ENCODE results near the gene ENO3.

ENO3 gene

GRCh38 chr17:4938069-4938491, 12.8 kb upstream of the ENO3 start:
- Histone ChIP-seq H3K4me3 (ENCODE audit: low read depth in 1 of 2, low read length in 2 of 2) (peak overlapping the region in 1 of 2 donors; percentile 70), H3K36me3 (ENCODE audit: control insufficient read depth in 1 of 2, insufficient read depth in 2 of 2, low read length in 2 of 2) (peaks cover 29 to 38% of the 10 kb centered on the region in 2 donors), H3K9me3 (ENCODE audit: control insufficient read depth in 1 of 2, low read length in 2 of 2) (no peaks in the 10 kb centered on the region), H3K27me3 (ENCODE audit: low read depth, low read length) (no peaks in the 10 kb centered on the region), H3K27ac (ENCODE audit: low read length) (no peak overlapping the region), H3K4me1 (ENCODE audit: control insufficient read depth in 1 of 2, insufficient read depth in 2 of 2, low read length in 2 of 2) (peaks cover 16 to 55% of the 10 kb centered on the region in 2 donors)

DNA sequence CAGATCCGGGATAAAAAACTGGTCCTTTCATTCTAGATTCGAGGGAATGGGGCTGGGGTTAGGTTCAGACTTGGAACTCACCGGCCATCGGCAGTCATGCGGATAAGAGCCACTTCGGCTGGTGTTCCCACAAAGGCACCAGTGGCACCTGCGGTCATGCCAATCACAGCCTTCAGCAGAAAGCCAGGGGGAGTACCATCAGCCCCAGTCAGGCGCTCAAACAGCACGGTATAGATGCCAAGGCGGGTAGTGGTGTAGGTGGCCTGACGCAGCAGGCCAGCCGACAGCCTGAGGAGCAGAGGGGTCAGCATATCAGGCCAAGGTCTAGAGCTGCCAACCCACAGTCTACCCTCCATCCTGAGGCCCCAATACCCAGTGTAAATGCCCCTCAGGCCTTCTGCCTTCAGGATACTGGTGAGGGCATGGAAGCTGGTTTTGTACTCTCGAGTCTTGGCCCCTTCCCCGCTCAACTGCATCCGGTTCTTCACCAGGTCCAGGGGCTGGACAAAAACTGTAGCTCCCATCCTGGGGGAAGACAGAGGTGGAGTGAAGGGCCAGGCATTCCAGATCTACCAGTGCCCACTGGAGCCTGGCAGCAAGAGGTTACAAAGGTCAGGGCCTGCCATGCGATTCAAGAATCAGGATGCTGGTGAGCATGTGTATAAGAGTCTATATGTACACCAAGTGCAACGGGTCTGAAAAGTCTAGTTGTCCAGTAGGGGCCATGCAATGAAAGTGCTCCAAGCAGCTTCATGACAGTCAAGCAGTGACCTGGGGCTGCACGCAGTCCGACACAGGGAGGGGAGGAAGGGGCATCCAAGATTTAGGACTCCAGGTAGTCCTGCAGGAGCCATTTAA, 12.0 kb upstream of the ENO3 start:
- no peaks in the 10 kb centered on the region for H3K27me3 ChIP-seq (ENCODE audit: low read depth, low read length)
- H3K27ac ChIP-seq (ENCODE audit: low read length), result peak overlapping the region; percentile 98
- peaks cover 35 to 45% of the 10 kb centered on the region in 2 donors for H3K36me3 ChIP-seq (ENCODE audit: control insufficient read depth in 1 of 2, insufficient read depth in 2 of 2, low read length in 2 of 2)
- H3K9me3 ChIP-seq (ENCODE audit: control insufficient read depth in 1 of 2, low read length in 2 of 2), result no peaks in the 10 kb centered on the region
- peak overlapping the region; percentile 70 to 97 for H3K4me3 ChIP-seq (ENCODE audit: low read depth in 1 of 2, low read length in 2 of 2)
- peaks cover 16 to 62% of the 10 kb centered on the region in 2 donors for H3K4me1 ChIP-seq (ENCODE audit: control insufficient read depth in 1 of 2, insufficient read depth in 2 of 2, low read length in 2 of 2)

GRCh38 chr17:4939546-4939795, 11.4 kb upstream of the ENO3 start:
- Histone ChIP-seq H3K27ac (ENCODE audit: low read length) (peak overlapping the region; percentile 98), H3K27me3 (ENCODE audit: low read depth, low read length) (no peaks in the 10 kb centered on the region), H3K36me3 (ENCODE audit: control insufficient read depth in 1 of 2, insufficient read depth in 2 of 2, low read length in 2 of 2) (peaks cover 39 to 48% of the 10 kb centered on the region in 2 donors), H3K9me3 (ENCODE audit: control insufficient read depth in 1 of 2, low read length in 2 of 2) (no peaks in the 10 kb centered on the region), H3K4me1 (ENCODE audit: control insufficient read depth in 1 of 2, insufficient read depth in 2 of 2, low read length in 2 of 2) (peaks cover 20 to 62% of the 10 kb centered on the region in 2 donors), H3K4me3 (ENCODE audit: low read depth in 1 of 2, low read length in 2 of 2) (peak overlapping the region; percentile 70 to 97)

- Histone ChIP-seq H3K27ac (ENCODE audit: low read length) (peak within 1 kb of the TSS; percentile 98), H3K27me3 (ENCODE audit: low read depth, low read length) (no peaks in the 10 kb centered on the region), H3K36me3 (ENCODE audit: control insufficient read depth in 1 of 2, insufficient read depth in 2 of 2, low read length in 2 of 2) (peaks cover 44 to 53% of the 10 kb centered on the region in 2 donors), H3K4me1 (ENCODE audit: control insufficient read depth in 1 of 2, insufficient read depth in 2 of 2, low read length in 2 of 2) (peaks cover 25 to 64% of the 10 kb centered on the region in 2 donors), H3K4me3 (ENCODE audit: low read depth in 1 of 2, low read length in 2 of 2) (peak within 1 kb of the TSS; percentile 70 to 97), H3K9me3 (ENCODE audit: control insufficient read depth in 1 of 2, low read length in 2 of 2) (no peaks in the 10 kb centered on the region)
Measured at GRCh38 chr17:4939796-4940554, 10.9 kb upstream of the ENO3 start, which contains the start of the genes RNF167 and SLC25A11. Gene RNF167 (plus strand): TSS chr17:4940268. CDS start chr17:4940910, 642 bp downstream. Gene SLC25A11 (minus strand): TSS chr17:4940046. CDS start chr17:4939910, 136 bp downstream.

DNA sequence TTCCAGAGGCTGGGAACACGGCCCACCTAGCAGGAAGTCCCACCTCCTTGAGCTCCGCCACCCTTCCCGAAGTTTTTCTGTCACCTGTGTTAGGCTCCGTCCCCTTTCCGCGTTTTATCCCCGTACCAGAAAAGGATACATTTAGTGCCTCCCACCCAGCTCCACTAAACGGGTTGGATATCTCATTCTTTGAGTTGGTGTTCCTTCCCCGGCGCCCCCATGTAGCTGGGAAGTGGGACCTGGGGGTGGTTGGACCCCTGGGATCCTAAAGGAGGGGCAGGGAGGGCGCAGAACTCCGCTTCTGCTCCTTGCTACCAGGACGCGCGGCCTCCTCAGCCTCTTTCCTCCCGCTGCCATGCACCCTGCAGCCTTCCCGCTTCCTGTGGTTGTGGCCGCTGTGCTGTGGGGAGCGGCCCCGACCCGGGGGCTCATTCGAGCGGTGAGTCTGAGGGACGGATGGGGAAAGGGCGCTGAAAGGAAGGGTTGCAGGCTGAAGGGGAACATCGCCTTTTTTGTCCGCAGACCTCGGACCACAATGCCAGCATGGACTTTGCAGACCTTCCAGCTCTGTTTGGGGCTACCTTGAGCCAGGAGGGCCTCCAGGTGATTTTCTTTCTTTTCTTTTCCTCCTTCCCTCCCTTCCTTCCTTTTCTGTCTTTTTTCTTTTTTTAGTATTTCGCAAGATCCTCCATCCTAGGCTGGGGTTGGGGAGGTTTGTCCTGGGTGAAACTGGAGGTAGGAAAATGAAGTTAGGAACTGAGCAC, 10.2 kb upstream of the ENO3 start:
- Histone ChIP-seq H3K9me3 (ENCODE audit: control insufficient read depth in 1 of 2, low read length in 2 of 2) (no peaks in the 10 kb centered on the region), H3K27ac (ENCODE audit: low read length) (peak overlapping the region; percentile 98), H3K4me1 (ENCODE audit: control insufficient read depth in 1 of 2, insufficient read depth in 2 of 2, low read length in 2 of 2) (peaks cover 32 to 72% of the 10 kb centered on the region in 2 donors), H3K36me3 (ENCODE audit: control insufficient read depth in 1 of 2, insufficient read depth in 2 of 2, low read length in 2 of 2) (peaks cover 52 to 58% of the 10 kb centered on the region in 2 donors), H3K4me3 (ENCODE audit: low read depth in 1 of 2, low read length in 2 of 2) (peak overlapping the region; percentile 70 to 97), H3K27me3 (ENCODE audit: low read depth, low read length) (no peaks in the 10 kb centered on the region)

DNA sequence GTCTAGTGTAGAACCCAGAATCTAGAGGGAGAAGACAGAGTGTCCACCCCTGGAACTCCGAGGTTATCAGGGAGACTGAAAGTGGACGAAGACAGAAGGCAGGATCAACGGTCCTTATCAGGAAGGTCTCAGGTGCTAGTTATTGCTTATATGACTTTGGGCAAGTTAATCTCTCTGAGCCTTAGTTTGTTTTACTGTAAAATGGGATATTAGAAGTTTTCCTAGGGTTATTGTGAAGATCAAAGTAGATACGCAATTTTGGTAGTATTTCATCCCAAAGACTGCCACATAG, 9.7 kb upstream of the ENO3 start:
- Histone ChIP-seq H3K4me3 (ENCODE audit: low read depth in 1 of 2, low read length in 2 of 2) (peak overlapping the region; percentile 70 to 97), H3K27ac (ENCODE audit: low read length) (peak overlapping the region; percentile 98), H3K27me3 (ENCODE audit: low read depth, low read length) (no peaks in the 10 kb centered on the region), H3K9me3 (ENCODE audit: control insufficient read depth in 1 of 2, low read length in 2 of 2) (no peaks in the 10 kb centered on the region), H3K4me1 (ENCODE audit: control insufficient read depth in 1 of 2, insufficient read depth in 2 of 2, low read length in 2 of 2) (peaks cover 35 to 77% of the 10 kb centered on the region in 2 donors), H3K36me3 (ENCODE audit: control insufficient read depth in 1 of 2, insufficient read depth in 2 of 2, low read length in 2 of 2) (peaks cover 55 to 56% of the 10 kb centered on the region in 2 donors)

DNA sequence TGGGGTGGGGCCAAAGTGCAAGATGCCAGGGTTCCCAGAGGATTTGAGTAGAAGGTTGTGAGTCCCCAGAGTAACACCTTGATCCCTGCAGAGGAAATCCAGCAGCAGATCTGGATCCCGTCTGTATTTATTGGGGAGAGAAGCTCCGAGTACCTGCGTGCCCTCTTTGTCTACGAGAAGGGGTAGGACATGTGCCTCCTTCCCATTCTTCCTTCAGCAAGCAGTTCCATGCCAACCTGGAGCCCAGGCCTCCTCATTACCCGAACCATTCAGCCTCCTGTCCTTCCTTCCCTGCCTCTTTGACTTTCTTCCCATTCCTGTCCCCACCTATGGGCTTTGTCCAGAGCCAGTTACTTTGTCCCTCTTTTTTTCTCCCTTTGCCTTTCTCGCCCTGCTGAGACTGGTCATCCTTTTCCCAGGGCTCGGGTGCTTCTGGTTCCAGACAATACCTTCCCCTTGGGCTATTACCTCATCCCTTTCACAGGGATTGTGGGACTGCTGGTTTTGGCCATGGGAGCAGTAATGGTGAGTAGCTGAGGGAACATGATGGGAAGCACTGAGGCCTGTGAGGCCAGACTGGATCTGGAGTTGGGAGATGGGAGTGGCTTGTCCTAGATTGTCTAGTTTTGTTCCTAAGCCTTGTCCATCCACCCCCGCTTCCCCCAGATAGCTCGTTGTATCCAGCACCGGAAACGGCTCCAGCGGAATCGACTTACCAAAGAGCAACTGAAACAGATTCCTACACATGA, 8.0 kb upstream of the ENO3 start:
- no peak overlapping the region for H3K4me3 ChIP-seq (ENCODE audit: low read depth in 1 of 2, low read length in 2 of 2)
- no peaks in the 10 kb centered on the region for H3K27me3 ChIP-seq (ENCODE audit: low read depth, low read length)
- no peaks in the 10 kb centered on the region for H3K9me3 ChIP-seq (ENCODE audit: control insufficient read depth in 1 of 2, low read length in 2 of 2)
- peaks cover 42 to 46% of the 10 kb centered on the region in 2 donors for H3K36me3 ChIP-seq (ENCODE audit: control insufficient read depth in 1 of 2, insufficient read depth in 2 of 2, low read length in 2 of 2)
- H3K4me1 ChIP-seq (ENCODE audit: control insufficient read depth in 1 of 2, insufficient read depth in 2 of 2, low read length in 2 of 2), result peaks cover 37 to 79% of the 10 kb centered on the region in 2 donors
- no peak overlapping the region for H3K27ac ChIP-seq (ENCODE audit: low read length)

DNA sequence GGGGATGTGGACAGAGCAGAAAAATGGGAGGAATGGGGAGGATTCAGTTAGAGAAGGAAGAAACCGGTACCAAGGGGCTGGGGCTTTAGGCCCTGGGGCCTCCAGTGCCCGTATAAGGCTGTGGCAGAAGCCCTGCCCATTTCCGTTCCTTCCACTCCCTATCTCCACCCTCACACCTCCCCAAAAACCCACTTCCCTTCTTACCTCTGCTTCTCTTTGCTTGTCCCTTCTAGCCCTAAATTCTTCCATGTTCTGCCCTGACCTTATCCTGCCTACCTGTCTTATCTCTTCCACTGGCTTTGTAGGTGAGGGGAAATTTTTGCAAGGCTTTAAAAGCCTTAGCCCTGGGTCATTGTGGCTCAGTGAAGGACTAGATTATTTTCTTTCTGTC, 6.8 kb upstream of the ENO3 start:
- no peaks in the 10 kb centered on the region for H3K9me3 ChIP-seq (ENCODE audit: control insufficient read depth in 1 of 2, low read length in 2 of 2)
- peak overlapping the region; percentile 95 for H3K27ac ChIP-seq (ENCODE audit: low read length)
- no peak overlapping the region for H3K4me3 ChIP-seq (ENCODE audit: low read depth in 1 of 2, low read length in 2 of 2)
- H3K27me3 ChIP-seq (ENCODE audit: low read depth, low read length), result no peaks in the 10 kb centered on the region
- peaks cover 28 to 66% of the 10 kb centered on the region in 2 donors for H3K4me1 ChIP-seq (ENCODE audit: control insufficient read depth in 1 of 2, insufficient read depth in 2 of 2, low read length in 2 of 2)
- H3K36me3 ChIP-seq (ENCODE audit: control insufficient read depth in 1 of 2, insufficient read depth in 2 of 2, low read length in 2 of 2), result peaks cover 41 to 43% of the 10 kb centered on the region in 2 donors

GRCh38 chr17:4944554-4945175, 6.3 kb upstream of the ENO3 start:
- Histone ChIP-seq H3K27me3 (ENCODE audit: low read depth, low read length) (no peaks in the 10 kb centered on the region), H3K36me3 (ENCODE audit: control insufficient read depth in 1 of 2, insufficient read depth in 2 of 2, low read length in 2 of 2) (peaks cover 41 to 43% of the 10 kb centered on the region in 2 donors), H3K4me3 (ENCODE audit: low read depth in 1 of 2, low read length in 2 of 2) (peak overlapping the region; percentile 92 to 97), H3K4me1 (ENCODE audit: control insufficient read depth in 1 of 2, insufficient read depth in 2 of 2, low read length in 2 of 2) (peaks cover 26 to 63% of the 10 kb centered on the region in 2 donors), H3K9me3 (ENCODE audit: control insufficient read depth in 1 of 2, low read length in 2 of 2) (no peaks in the 10 kb centered on the region), H3K27ac (ENCODE audit: low read length) (peak overlapping the region; percentile 95)

DNA sequence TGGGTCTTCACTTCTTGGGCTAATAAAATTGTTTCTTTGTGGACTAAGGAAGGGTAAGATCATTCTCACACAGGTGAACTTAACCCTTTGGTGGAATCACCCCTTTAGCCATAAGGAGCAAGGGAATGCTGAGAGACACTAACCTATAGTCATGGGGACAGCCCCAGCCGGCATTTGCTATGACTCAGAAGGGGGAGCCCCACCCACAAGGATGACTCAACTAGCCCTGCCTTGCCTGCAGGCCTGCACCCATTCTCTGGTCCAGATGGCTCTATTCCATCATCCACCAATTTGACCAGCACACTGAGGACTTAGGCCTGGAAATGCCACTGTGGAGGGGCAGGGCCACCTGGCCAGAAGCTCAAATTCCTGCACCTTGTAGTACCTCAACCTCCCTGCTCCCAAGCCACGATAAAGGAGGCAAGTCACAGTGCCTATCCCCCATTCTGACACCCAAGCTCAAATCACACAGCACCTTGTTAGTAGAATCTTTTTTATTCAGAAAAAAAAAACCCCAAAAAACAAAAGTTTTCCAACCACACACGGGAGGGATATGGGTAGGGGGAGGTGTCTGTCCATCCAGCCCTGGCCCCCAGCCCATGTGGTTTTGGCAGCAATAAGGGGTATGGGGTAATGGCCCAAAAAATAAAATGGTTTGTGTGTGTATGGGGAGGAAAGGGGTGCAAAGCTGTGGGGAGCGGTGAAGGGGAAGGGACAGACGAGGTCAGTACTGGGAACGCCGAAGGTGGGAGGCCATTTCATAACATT, 5.6 kb upstream of the ENO3 start:
- H3K4me3 ChIP-seq (ENCODE audit: low read depth in 1 of 2, low read length in 2 of 2), result peak overlapping the region; percentile 92 to 97
- peaks cover 41 to 43% of the 10 kb centered on the region in 2 donors for H3K36me3 ChIP-seq (ENCODE audit: control insufficient read depth in 1 of 2, insufficient read depth in 2 of 2, low read length in 2 of 2)
- H3K4me1 ChIP-seq (ENCODE audit: control insufficient read depth in 1 of 2, insufficient read depth in 2 of 2, low read length in 2 of 2), result peaks cover 26 to 66% of the 10 kb centered on the region in 2 donors
- H3K9me3 ChIP-seq (ENCODE audit: control insufficient read depth in 1 of 2, low read length in 2 of 2), result no peaks in the 10 kb centered on the region
- H3K27me3 ChIP-seq (ENCODE audit: low read depth, low read length), result no peaks in the 10 kb centered on the region
- peak overlapping the region; percentile 95 for H3K27ac ChIP-seq (ENCODE audit: low read length)

Data from muscle layer of duodenum (tissue), 2 donors.